HG03558 (cell line): ENCODE data around the gene ONECUT3.

Experiments used
- ATAC-seq: cut with Tn5 transposase; IDR thresholded peaks from one replicate; pipeline ENCODE4 v1.9.1; 2021; ENCODE audit warnings: moderate number of reproducible peaks; ENCODE audit not compliant: unreplicated experiment; ENCODE audit errors: extremely low read depth

ONECUT3 gene

GRCh38 chr19:1765904-1766799 lies 12.8 kb downstream of the ONECUT3 start:
- no peak for ATAC-seq

- no peak for ATAC-seq
Observed at GRCh38 chr19:1766800-1767352, 13.6 kb downstream of the ONECUT3 start.

GRCh38 chr19:1767464-1767933 lies 14.2 kb downstream of the ONECUT3 start:
- no peak for ATAC-seq

DNA sequence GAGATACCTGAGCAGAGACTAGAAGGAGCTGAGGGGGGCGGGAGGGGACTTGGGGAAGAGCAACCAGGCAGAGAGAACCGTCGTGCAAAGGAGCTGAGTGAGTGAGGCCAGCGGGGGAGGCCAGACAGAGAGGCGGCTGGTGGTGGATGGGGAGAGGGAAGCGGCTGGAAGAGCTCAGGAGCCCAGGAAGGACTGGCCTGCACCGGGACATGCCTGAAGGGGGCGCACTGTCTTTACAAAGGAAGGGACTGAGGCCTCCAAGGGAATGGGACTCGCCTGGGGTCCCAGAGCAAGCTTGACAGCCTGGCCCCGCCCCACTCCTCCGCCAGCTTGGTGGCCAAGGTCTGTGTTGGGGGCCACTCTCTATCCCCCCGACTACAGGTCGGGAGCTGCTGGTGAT lies 14.9 kb downstream of the ONECUT3 start:
- ATAC-seq: no peak

GRCh38 chr19:1768918-1769644 lies 15.8 kb downstream of the ONECUT3 start:
- no peak for ATAC-seq

DNA sequence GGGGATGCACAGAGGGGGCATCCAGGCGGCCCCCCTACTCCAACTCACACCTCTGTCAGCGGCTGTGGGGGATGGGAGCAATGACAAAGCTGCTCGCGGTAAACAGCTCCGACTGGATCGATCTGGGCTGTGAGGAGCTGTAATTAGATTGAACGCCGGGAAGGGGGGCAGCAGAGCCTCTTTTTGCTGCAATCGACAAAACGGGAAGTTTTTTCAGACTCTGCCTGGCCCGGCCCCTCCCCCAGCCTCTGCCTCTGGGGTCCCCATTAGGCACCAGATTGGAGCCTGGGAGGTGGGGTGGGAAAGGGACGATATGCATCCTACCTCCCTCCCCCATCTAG lies 16.3 kb downstream of the ONECUT3 start:
- ATAC-seq: no peak

GRCh38 chr19:1770866-1771576 lies 17.7 kb downstream of the ONECUT3 start:
- ATAC-seq: no peak

- no peak for ATAC-seq
Observed at GRCh38 chr19:1773184-1773583, 19.9 kb downstream of the ONECUT3 start.

GRCh38 chr19:1774989-1775772 lies 21.9 kb downstream of the ONECUT3 start:
- no peak for ATAC-seq

GRCh38 chr19:1775951-1776605 lies 22.8 kb downstream of the ONECUT3 start:
- ATAC-seq: no peak

- no peak for ATAC-seq
Observed at GRCh38 chr19:1776606-1777147, 23.4 kb downstream of the ONECUT3 start.

GRCh38 chr19:1777149-1777548 lies 23.8 kb downstream of the ONECUT3 start:
- ATAC-seq: no peak

GRCh38 chr19:1779574-1779973 lies 26.3 kb downstream of the ONECUT3 start:
- no peak for ATAC-seq

- ATAC-seq: no peak
Observed at GRCh38 chr19:1780272-1780958, 27.1 kb downstream of the ONECUT3 start.

- ATAC-seq: no peak
Observed at GRCh38 chr19:1782521-1782920, 29.2 kb downstream of the ONECUT3 start.

DNA sequence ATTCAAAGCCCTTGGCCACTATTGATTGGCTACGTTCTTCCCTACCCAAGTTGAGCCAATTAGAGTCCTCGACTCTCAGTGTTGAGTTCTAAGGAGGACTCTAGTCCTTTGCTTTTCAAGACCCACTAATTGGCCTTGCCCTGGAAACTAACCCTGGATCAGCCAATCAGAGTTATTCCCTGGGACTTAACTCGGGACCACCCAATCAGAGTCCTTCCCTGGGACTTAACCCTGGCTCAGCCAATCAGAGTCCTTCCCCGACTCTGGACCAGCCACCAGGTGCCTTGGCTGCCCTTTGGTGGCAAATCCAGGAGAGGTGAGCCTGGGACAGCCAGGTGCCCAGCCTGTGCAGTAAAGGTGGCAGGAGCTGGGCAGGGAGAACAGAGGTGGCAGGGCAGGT lies 30.0 kb downstream of the ONECUT3 start:
- ATAC-seq: no peak

DNA sequence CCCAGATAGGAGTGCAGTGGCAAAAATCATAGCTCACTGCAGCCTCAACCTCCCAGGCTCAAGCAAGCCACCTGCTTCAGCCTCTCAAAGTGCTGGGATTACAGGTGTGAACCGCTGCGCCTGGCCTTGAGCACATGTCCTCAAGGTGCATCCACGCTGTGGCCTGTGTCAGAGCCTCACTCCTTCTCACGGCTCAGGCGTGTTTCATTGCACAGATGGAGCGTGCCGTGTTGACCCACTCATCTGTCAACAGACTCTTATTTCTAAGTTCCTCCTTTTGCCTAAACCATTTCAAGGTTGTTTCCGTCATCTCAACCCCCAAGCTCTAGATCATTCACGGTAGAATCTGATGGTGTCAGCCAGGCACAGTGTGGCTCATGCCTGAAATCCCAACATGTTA lies 30.6 kb downstream of the ONECUT3 start:
- ATAC-seq: no peak

- no peak for ATAC-seq
Observed at GRCh38 chr19:1785310-1785709, 32.0 kb downstream of the ONECUT3 start.
